ENCODE data around the gene ALPP.
"Not testable (repeated sequence)": the region's sequence is repeated elsewhere in the genome, so short reads cannot be mapped to it uniquely, and the experiment has no call there.

The ALPP gene

GRCh38 chr2:232341061-232341738 lies 37.4 kb upstream of the ALPP start:
- no peak for DNase-seq

GRCh38 chr2:232341739-232342126 lies 36.8 kb upstream of the ALPP start:
- DNase-seq, result no peak

- no peak for DNase-seq
These were observed 35.7 kb upstream of the ALPP start for GRCh38 chr2:232342635-232343565.

- DNase-seq, result no peak
These were observed 34.7 kb upstream of the ALPP start for GRCh38 chr2:232343821-232344220.

- no peak for DNase-seq
These were observed 33.3 kb upstream of the ALPP start for GRCh38 chr2:232345251-232345650.

- DNase-seq, result no peak
These were observed 31.2 kb upstream of the ALPP start for GRCh38 chr2:232347369-232347768.

GRCh38 chr2:232348936-232349335 lies 29.6 kb upstream of the ALPP start:
- no peak for DNase-seq

- DNase-seq, result no peak
These were observed 29.0 kb upstream of the ALPP start for GRCh38 chr2:232349546-232349945.

GRCh38 chr2:232349946-232350635 lies 28.5 kb upstream of the ALPP start:
- no peak for DNase-seq

GRCh38 chr2:232350804-232351685 lies 27.5 kb upstream of the ALPP start:
- DNase-seq, result no peak

GRCh38 chr2:232351686-232352510 lies 26.7 kb upstream of the ALPP start:
- DNase-seq, result no peak

- DNase-seq, result no peak
These were observed 25.9 kb upstream of the ALPP start for GRCh38 chr2:232352511-232353091.

- no peak for DNase-seq
These were observed 25.5 kb upstream of the ALPP start for GRCh38 chr2:232353096-232353495.

- no peak for DNase-seq
These were observed 24.9 kb upstream of the ALPP start for GRCh38 chr2:232353660-232354059.

GRCh38 chr2:232354069-232354468 lies 24.5 kb upstream of the ALPP start:
- DNase-seq, result no peak

- DNase-seq, result no peak
These were observed 16.9 kb upstream of the ALPP start for GRCh38 chr2:232361646-232362045.

- no peak for DNase-seq
These were observed 16.2 kb upstream of the ALPP start for GRCh38 chr2:232362174-232362900.

- not testable (repeated sequence) for DNase-seq
These were observed 15.3 kb upstream of the ALPP start for GRCh38 chr2:232363064-232363783.

GRCh38 chr2:232363784-232364615 lies 14.6 kb upstream of the ALPP start:
- DNase-seq, result no peak

Measured in NCI-H2171 (cell line).